Activated naive CD8-positive, alpha-beta T cell (primary cell): Measurements from ENCODE around the gene LRP1-AS.

ENCODE experiments used
- H3K27ac Mint-ChIP-seq: one replicate; pipeline ENCODE4 v1.8.0; 2021; ENCODE audit warnings: mixed read lengths
- H3K27me3 Mint-ChIP-seq: one replicate; pipeline ENCODE4 v1.8.0; 2021; ENCODE audit warnings: mixed read lengths
- H3K36me3 Mint-ChIP-seq: one replicate; pipeline ENCODE4 v1.8.0; 2021; ENCODE audit warnings: mixed read lengths
- H3K4me1 Mint-ChIP-seq: one replicate; pipeline ENCODE4 v1.8.0; 2021; ENCODE audit warnings: low read depth, mixed read lengths
- H3K4me3 Mint-ChIP-seq: one replicate; pipeline ENCODE4 v1.8.0; 2021; ENCODE audit warnings: mild to moderate bottlenecking, mixed read lengths
- H3K9me3 Mint-ChIP-seq: one replicate; pipeline ENCODE4 v1.8.0; 2021; ENCODE audit warnings: low read depth, mixed read lengths

Gene LRP1-AS

DNA sequence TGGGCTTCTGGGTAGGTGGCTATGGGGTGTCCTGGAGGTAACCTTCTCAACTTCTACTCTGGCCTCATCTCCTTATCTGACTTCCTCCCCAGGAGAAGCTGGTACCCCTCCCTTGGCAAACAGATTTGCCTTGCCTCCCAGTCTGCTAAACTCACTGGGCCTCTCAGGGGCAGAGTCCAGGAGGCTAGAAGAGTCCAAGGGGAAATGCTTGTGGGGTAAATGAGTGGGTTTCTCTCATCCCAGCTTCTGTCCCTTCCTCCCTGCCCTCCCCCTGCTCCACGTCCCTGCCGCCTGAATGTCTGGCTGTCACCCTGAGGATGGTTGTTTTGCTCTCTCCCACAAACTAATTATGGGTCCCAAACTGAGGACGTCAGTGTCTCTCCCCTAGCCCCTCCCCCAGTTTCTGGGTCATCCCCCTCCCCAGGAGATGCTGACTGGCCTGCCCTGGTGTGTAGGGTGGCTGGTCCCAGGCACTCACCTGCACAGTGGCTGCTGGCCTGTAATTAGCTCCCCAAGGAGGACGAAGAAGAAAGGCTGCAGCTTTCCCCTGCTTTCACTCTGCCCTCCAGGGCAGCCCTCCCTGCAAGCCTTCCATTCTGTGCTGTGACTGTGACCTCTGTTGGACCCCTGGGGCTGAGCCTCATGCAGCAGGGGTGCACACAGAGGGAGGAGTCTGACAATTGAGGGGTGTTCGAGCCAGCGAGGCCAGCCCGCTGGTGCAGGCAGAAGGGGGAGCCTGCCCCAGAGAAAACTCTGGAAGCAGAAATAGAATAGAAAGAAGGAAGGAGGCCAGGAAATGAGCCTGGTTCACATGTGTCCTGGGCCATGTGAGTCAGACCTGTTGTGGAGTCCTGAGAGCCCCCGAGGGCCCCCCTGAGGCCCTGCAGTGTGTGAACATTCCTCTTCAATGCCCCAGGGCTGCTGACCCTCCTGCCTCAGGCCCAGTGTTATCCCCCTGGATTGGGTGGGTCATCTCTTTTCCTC, at the start of gene LRP1-AS:
TSS of gene LRP1-AS (minus strand) at position 659 of the 984 bp plus-strand sequence.
- Mint-ChIP-seq H3K9me3 (no peaks in the 10 kb centered on the region), H3K4me3 (no peak within 1 kb of the TSS), H3K4me1 (peaks cover 18% of the 10 kb centered on the region), H3K27me3 (no peaks in the 10 kb centered on the region), H3K27ac (no peak within 1 kb of the TSS), H3K36me3 (no peaks in the 10 kb centered on the region)

DNA sequence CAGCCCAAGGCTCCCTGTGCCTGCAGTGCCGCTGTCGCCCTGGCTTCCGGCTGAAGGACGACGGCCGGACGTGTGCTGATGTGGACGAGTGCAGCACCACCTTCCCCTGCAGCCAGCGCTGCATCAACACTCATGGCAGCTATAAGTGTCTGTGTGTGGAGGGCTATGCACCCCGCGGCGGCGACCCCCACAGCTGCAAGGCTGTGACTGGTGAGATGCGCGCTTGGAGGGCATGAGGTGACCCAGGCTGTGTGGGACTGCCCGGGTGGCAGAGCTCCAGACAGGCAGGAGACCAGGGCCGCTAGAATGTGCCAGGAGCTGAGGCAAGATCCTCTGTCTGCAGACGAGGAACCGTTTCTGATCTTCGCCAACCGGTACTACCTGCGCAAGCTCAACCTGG, 49.5 kb upstream of the LRP1-AS start:
- Mint-ChIP-seq H3K27ac (no peak overlapping the region), H3K9me3 (no peaks in the 10 kb centered on the region)

GRCh38 chr12:57196439-57196838, 49.0 kb upstream of the LRP1-AS start:
- no peaks in the 10 kb centered on the region for H3K9me3 Mint-ChIP-seq
- H3K4me3 Mint-ChIP-seq, result no peak overlapping the region
- no peaks in the 10 kb centered on the region for H3K27me3 Mint-ChIP-seq
- H3K4me1 Mint-ChIP-seq, result no peaks in the 10 kb centered on the region
- no peaks in the 10 kb centered on the region for H3K36me3 Mint-ChIP-seq
- H3K27ac Mint-ChIP-seq, result no peak overlapping the region

More for the DNA sequence above, 49.5 kb upstream of the LRP1-AS start:
- no peak overlapping the region for H3K4me3 Mint-ChIP-seq
- no peaks in the 10 kb centered on the region for H3K27me3 Mint-ChIP-seq
- H3K36me3 Mint-ChIP-seq, result no peaks in the 10 kb centered on the region
- no peaks in the 10 kb centered on the region for H3K4me1 Mint-ChIP-seq

DNA sequence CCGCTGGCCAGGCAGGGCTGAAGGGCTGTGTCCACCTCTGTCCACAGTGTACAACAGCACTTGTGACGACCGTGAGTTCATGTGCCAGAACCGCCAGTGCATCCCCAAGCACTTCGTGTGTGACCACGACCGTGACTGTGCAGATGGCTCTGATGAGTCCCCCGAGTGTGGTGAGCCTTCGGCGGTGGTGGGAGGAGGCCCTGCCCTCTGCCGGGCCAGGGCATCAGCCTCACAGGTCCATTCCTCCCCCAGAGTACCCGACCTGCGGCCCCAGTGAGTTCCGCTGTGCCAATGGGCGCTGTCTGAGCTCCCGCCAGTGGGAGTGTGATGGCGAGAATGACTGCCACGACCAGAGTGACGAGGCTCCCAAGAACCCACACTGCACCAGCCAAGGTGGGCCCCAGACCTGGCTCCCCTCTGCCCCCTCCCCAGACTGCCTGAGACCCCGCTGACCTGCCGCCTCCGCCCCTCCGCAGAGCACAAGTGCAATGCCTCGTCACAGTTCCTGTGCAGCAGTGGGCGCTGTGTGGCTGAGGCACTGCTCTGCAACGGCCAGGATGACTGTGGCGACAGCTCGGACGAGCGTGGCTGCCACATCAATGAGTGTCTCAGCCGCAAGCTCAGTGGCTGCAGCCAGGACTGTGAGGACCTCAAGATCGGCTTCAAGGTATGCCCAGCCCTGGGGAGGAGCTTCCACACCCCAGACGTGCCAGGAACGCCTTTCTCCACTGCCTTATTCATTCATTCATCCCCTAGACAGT, 48.4 kb upstream of the LRP1-AS start:
- H3K27me3 Mint-ChIP-seq, result no peaks in the 10 kb centered on the region
- no peak overlapping the region for H3K4me3 Mint-ChIP-seq
- no peaks in the 10 kb centered on the region for H3K36me3 Mint-ChIP-seq
- H3K27ac Mint-ChIP-seq, result no peak overlapping the region
- H3K9me3 Mint-ChIP-seq, result no peaks in the 10 kb centered on the region
- H3K4me1 Mint-ChIP-seq, result no peaks in the 10 kb centered on the region

- no peak overlapping the region for H3K27ac Mint-ChIP-seq
- H3K4me1 Mint-ChIP-seq, result no peaks in the 10 kb centered on the region
- no peaks in the 10 kb centered on the region for H3K36me3 Mint-ChIP-seq
- no peaks in the 10 kb centered on the region for H3K27me3 Mint-ChIP-seq
- no peak overlapping the region for H3K4me3 Mint-ChIP-seq
- no peaks in the 10 kb centered on the region for H3K9me3 Mint-ChIP-seq
Observed at GRCh38 chr12:57195186-57195585, 47.8 kb upstream of the LRP1-AS start.

- H3K36me3 Mint-ChIP-seq, result no peaks in the 10 kb centered on the region
- H3K4me1 Mint-ChIP-seq, result no peaks in the 10 kb centered on the region
- no peaks in the 10 kb centered on the region for H3K27me3 Mint-ChIP-seq
- no peak overlapping the region for H3K4me3 Mint-ChIP-seq
- no peak overlapping the region for H3K27ac Mint-ChIP-seq
- H3K9me3 Mint-ChIP-seq, result no peaks in the 10 kb centered on the region
Observed at GRCh38 chr12:57194253-57194652, 46.8 kb upstream of the LRP1-AS start.

DNA sequence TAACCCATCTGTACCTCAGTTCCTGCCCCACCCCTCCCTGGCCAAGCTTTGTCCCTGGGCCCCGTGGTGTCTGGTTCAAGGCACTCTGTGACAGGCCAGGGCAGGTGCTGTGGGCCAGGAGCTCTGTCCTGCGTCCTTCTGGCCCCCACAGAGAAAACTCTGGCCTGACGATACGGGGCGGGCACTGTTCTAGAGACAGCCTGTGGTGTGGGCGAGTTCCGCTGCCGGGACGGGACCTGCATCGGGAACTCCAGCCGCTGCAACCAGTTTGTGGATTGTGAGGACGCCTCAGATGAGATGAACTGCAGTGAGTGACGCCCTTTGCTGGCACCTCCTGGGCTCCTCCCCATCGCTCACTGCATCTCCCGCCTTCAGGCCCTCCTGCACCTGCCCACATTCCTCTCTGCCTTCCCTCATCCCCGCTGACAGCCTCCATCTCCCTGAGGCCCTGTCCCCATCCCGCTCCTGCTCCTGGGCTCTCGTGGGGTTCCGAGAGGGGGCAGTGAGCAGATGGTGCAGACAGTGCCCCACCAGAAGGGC, 46.4 kb upstream of the LRP1-AS start:
- Mint-ChIP-seq H3K9me3 (no peaks in the 10 kb centered on the region), H3K4me1 (no peaks in the 10 kb centered on the region), H3K4me3 (no peak overlapping the region), H3K36me3 (no peaks in the 10 kb centered on the region), H3K27ac (no peak overlapping the region), H3K27me3 (no peaks in the 10 kb centered on the region)

DNA sequence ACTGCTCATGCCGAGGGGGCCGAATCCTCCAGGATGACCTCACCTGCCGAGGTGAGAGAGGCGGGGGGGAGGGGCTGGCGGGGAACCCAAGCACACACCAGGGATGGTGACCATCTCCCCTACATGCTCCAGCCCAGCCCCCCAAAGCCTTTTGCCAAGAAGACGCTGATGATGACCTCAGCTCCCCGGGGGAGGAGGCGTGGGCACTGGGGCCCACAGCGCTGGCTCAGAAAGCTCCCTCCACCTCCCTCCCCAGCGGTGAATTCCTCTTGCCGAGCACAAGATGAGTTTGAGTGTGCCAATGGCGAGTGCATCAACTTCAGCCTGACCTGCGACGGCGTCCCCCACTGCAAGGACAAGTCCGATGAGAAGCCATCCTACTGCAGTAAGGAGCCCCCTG, 45.5 kb upstream of the LRP1-AS start:
- Mint-ChIP-seq H3K27me3 (no peaks in the 10 kb centered on the region), H3K9me3 (no peaks in the 10 kb centered on the region), H3K27ac (no peak overlapping the region), H3K4me3 (no peak overlapping the region), H3K36me3 (no peaks in the 10 kb centered on the region), H3K4me1 (no peaks in the 10 kb centered on the region)

GRCh38 chr12:57191410-57191809, 44.0 kb upstream of the LRP1-AS start:
- Mint-ChIP-seq H3K4me1 (no peaks in the 10 kb centered on the region), H3K4me3 (no peak overlapping the region), H3K27me3 (no peaks in the 10 kb centered on the region)

GRCh38 chr12:57190821-57191220, 43.4 kb upstream of the LRP1-AS start:
- no peaks in the 10 kb centered on the region for H3K9me3 Mint-ChIP-seq
- no peak overlapping the region for H3K4me3 Mint-ChIP-seq
- H3K36me3 Mint-ChIP-seq, result no peaks in the 10 kb centered on the region
- no peaks in the 10 kb centered on the region for H3K4me1 Mint-ChIP-seq
- H3K27me3 Mint-ChIP-seq, result no peaks in the 10 kb centered on the region
- H3K27ac Mint-ChIP-seq, result no peak overlapping the region

More at GRCh38 chr12:57191410-57191809, 44.0 kb upstream of the LRP1-AS start:
- Mint-ChIP-seq H3K9me3 (no peaks in the 10 kb centered on the region), H3K36me3 (no peaks in the 10 kb centered on the region), H3K27ac (no peak overlapping the region)

GRCh38 chr12:57190037-57190436, 42.6 kb upstream of the LRP1-AS start:
- Mint-ChIP-seq H3K36me3 (no peaks in the 10 kb centered on the region), H3K27ac (no peak overlapping the region), H3K9me3 (no peaks in the 10 kb centered on the region), H3K27me3 (no peaks in the 10 kb centered on the region), H3K4me1 (no peaks in the 10 kb centered on the region), H3K4me3 (no peak overlapping the region)

DNA sequence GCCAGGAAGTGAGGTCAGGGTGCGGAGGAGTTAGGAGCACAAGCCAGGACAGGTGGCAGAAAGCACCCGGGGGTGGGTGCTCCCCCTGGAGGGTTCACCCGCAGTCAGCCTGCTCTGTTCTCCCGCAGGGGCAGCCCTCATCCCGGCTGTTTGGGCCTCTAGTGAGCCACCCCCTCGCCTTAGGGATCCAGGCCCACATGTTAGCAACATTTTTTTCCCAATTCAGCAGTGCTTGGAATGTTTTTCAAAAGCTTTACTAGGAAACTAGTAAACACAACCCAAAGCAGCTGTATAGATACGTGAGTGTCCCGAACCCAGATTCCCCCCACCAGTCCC, 40.6 kb upstream of the LRP1-AS start:
- no peak overlapping the region for H3K27ac Mint-ChIP-seq
- no peaks in the 10 kb centered on the region for H3K36me3 Mint-ChIP-seq
- no peaks in the 10 kb centered on the region for H3K4me1 Mint-ChIP-seq
- H3K9me3 Mint-ChIP-seq, result no peaks in the 10 kb centered on the region
- no peak overlapping the region for H3K4me3 Mint-ChIP-seq
- H3K27me3 Mint-ChIP-seq, result no peaks in the 10 kb centered on the region

DNA sequence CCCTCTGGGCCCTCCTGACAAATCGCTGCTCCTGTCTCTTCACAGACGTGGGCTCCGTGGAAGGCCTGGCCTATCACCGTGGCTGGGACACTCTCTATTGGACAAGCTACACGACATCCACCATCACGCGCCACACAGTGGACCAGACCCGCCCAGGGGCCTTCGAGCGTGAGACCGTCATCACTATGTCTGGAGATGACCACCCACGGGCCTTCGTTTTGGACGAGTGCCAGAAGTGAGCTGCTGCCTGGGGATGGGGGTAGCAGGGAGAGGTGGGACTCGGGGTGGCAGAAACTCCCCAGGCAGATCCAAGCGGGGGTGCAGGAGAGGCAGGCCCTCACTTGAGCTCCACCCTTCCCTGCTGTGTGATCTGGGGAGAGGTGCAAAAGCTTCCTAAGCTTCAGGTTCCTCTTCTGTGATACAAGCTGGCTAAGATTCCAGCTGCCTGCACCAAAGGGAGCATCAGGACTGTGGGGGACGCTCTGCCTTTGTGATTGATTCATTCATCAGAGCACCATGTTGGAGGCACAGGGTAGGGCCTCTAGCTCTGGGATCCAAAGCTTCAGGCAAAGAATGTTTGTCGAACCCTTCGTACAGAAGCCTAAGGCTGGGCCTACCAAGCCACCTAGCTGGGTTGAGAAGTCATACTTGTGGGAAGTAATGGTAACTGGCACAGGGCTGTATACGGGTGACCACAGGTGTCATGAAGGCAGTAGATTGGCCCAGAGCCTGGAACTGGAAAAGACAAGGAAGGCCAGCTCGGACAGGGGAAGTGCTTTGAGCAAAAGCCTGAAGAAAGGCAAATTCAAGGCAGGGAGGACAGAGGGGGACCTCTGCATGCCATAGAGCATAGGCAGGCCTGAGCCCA, 40.0 kb upstream of the LRP1-AS start:
- Mint-ChIP-seq H3K36me3 (no peaks in the 10 kb centered on the region), H3K9me3 (no peaks in the 10 kb centered on the region), H3K4me1 (peaks cover 2% of the 10 kb centered on the region), H3K27ac (no peak overlapping the region), H3K27me3 (no peaks in the 10 kb centered on the region), H3K4me3 (no peak overlapping the region)

DNA sequence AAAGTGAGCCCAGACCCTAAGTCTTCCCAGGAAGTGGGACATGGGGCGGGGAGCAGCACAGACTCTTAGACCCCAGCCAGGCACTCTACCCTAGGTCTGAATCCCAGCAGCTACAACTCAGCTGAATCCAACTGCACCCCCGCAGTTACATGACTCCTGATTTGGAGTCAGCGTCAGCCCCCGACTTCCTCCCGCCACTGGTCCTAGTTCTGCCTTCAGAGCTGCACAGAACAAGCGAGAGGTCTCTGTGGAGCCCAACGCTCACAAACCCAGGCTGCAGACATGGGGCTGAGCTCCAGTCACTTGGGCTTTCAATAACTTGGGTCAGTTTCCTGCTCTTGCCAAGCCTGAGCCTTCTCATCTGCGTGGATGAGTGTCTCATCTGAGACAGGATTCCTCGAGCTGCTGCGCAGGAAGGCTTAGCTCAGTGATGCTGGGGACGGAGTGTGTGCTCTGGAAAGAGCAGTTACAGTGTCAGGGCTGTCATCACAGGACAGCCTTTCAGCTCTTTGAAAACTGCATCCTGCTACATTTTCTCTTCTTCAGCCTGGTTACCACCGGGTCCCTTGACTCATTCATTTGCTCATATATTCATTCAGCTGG, 38.6 kb upstream of the LRP1-AS start:
- Mint-ChIP-seq H3K4me1 (peaks cover 2% of the 10 kb centered on the region), H3K27me3 (no peaks in the 10 kb centered on the region), H3K27ac (no peak overlapping the region)

More for the DNA sequence above, 38.6 kb upstream of the LRP1-AS start:
- Mint-ChIP-seq H3K36me3 (no peaks in the 10 kb centered on the region), H3K9me3 (no peaks in the 10 kb centered on the region), H3K4me3 (no peak overlapping the region)
